A673 (cell line): ENCODE measurements around the gene STT3A. TPM values are rescaled to one million over a fixed set of nuclear protein-coding genes. Genes with fewer than 3 reads are reported as not detected.

Experiments
- BruUV-seq: library from RNA; stranded (reverse); fragments of 400-500 nt; replicated peaks from 2 replicates; lab custom pipeline; 2021; lab: Mats Ljungman, UMichigan
- CTCF ChIA-PET: fragments of 300-600 bp; sonication (Branson Sonifier 250); formaldehyde crosslinking; loops from one replicate; lab custom pipeline; 2022; ENCODE audit warnings: antibody characterized with exemption; lab: Charles Lee
- POLR2A ChIA-PET: fragments of 300-600 bp; sonication (Branson Sonifier 250); formaldehyde crosslinking; loops from one replicate; lab custom pipeline; 2022; ENCODE audit warnings: antibody characterized with exemption; ENCODE audit not compliant: low non-redundant PET; lab: Charles Lee
- DNase-seq: peaks from one replicate; pipeline ENCODE4 v3.0.0-alpha.2; 2015; ENCODE audit warnings: low spot score
- H3K27ac ChIP-seq: fragments of 200-600 bp; sonication (generic); 2 replicates; pipeline ENCODE4 v1.5.1; 2016; ENCODE audit warnings: mixed run types, low read depth, mild to moderate bottlenecking, mixed read lengths, antibody characterized with exemption, low read length; ENCODE audit not compliant: poor library complexity, severe bottlenecking
- H3K27me3 ChIP-seq: fragments of 200-600 bp; sonication (generic); replicated peaks from 2 replicates; pipeline ENCODE4 v1.6.1; 2017; ENCODE audit warnings: mixed run types, low read depth, mild to moderate bottlenecking, mixed read lengths, antibody characterized with exemption, low read length; ENCODE audit not compliant: insufficient read depth, poor library complexity
- H3K36me3 ChIP-seq: fragments of 200-600 bp; sonication (generic); 2 replicates; pipeline ENCODE4 v1.6.1; 2016; ENCODE audit warnings: mixed run types, mild to moderate bottlenecking, mixed read lengths, antibody characterized with exemption, low read length; ENCODE audit not compliant: insufficient read depth, poor library complexity, severe bottlenecking
- H3K4me1 ChIP-seq: fragments of 200-600 bp; sonication (generic); 2 replicates; pipeline ENCODE4 v1.6.1; 2017; ENCODE audit warnings: mixed run types, mild to moderate bottlenecking, mixed read lengths, antibody characterized with exemption, low read length; ENCODE audit not compliant: insufficient read depth, poor library complexity, severe bottlenecking
- H3K4me3 ChIP-seq: fragments of 200-600 bp; sonication (generic); 2 replicates; pipeline ENCODE4 v1.5.1; 2016; ENCODE audit warnings: low read depth, mixed run types, mild to moderate bottlenecking, mixed read lengths, low read length; ENCODE audit not compliant: poor library complexity, severe bottlenecking
- H3K9me3 ChIP-seq: fragments of 200-600 bp; sonication (generic); 2 replicates; pipeline ENCODE4 v1.6.1; 2016; ENCODE audit warnings: mixed run types, low read depth, mild to moderate bottlenecking, mixed read lengths, antibody characterized with exemption, low read length; ENCODE audit not compliant: poor library complexity, severe bottlenecking
- CTCF ChIP-seq: fragments of 300-800, 200-600 bp; sonication (generic); conservative IDR thresholded peaks from 2 replicates; pipeline ENCODE4 v1.5.1; 2017; ENCODE audit warnings: low read depth, mild to moderate bottlenecking, antibody characterized with exemption, low read length, moderate library complexity, mixed read lengths
- EZH2 ChIP-seq: fragments of 200-600 bp; sonication (generic); IDR thresholded peaks from 2 replicates; pipeline ENCODE4 v1.6.1; 2017; ENCODE audit warnings: borderline replicate concordance, low read depth, mild to moderate bottlenecking, mixed read lengths, antibody characterized with exemption, low read length; ENCODE audit not compliant: poor library complexity, severe bottlenecking
- intact Hi-C: fragments of 100-400 bp; cut with micrococcal nuclease; formaldehyde crosslinking; loops from one replicate; pipeline ENCODE4 v1.10.0; 2022; ENCODE audit not compliant: unreplicated experiment
- total RNA-seq: library from RNA; stranded (reverse); gene quantifications from 2 replicates; pipeline ENCODE4 v1.2.3, GENCODE V29; 2021

STT3A gene
- total RNA-seq, 1 experiment from 2014 or later = 278 TPM

DNA sequence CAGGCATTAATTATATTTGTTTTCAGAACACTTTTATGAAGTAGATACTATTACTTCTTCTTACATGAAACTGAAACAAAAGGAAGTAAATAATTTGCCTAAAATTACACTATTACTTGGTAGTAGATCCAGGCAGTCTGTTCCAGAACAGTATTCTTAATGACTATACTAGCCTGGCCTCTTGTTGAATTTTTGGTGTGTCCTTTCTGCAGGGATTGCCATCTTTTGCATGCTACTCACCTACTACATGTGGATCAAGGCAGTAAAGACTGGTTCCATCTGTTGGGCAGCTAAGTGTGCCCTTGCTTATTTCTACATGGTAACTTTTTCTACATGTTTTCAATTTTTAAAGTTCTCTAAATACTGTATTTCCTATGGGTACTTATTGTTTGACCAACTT is 12.8 kb downstream of the STT3A start:
- Histone ChIP-seq H3K4me3 (no peak overlapping the region), H3K27me3 (no peaks in the 10 kb centered on the region), H3K36me3 (peaks cover 100% of the 10 kb centered on the region), H3K4me1 (no peaks in the 10 kb centered on the region), H3K27ac (no peak overlapping the region), H3K9me3 (no peaks in the 10 kb centered on the region)
- ChIA-PET CTCF (no interaction called here), POLR2A (no interaction called here)
- DNase-seq = no peak
- intact Hi-C loops = no loop called here
- BruUV-seq = no TSS peak
- no peak for TF ChIP-seq CTCF
- no peak for TF ChIP-seq EZH2

GRCh38 chr11:125609545-125609944 is 16.9 kb downstream of the STT3A start:
- no peak overlapping the region for H3K4me3 ChIP-seq
- TF ChIP-seq CTCF = no peak
- no peak for TF ChIP-seq EZH2
- POLR2A ChIA-PET = no interaction called here
- no peaks in the 10 kb centered on the region for H3K9me3 ChIP-seq
- no peak for DNase-seq
- BruUV-seq = no TSS peak
- H3K27me3 ChIP-seq = no peaks in the 10 kb centered on the region
- H3K27ac ChIP-seq = no peak overlapping the region
- CTCF ChIA-PET = no interaction called here
- intact Hi-C loops = no loop called here
- no peaks in the 10 kb centered on the region for H3K4me1 ChIP-seq
- H3K36me3 ChIP-seq = peaks cover 99% of the 10 kb centered on the region

DNA sequence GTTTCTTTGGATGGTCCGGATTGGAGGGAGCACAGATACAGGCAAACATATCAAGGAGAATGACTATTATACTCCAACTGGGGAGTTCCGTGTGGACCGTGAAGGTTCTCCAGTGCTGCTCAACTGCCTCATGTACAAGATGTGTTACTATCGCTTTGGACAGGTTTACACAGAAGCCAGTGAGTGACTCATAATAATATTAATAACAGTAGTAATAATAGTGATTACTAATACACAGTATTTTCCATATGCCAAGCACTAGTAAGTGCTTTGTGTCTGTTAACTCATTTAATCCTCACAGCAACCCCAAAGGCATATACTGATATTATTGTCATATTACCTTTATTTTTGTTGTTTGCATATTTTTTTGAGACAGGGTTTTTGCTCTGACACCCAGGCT is 25.7 kb downstream of the STT3A start:
- BruUV-seq = no TSS peak
- ChIA-PET CTCF (no interaction called here), POLR2A (no interaction called here)
- Histone ChIP-seq H3K27me3 (no peaks in the 10 kb centered on the region), H3K4me1 (no peaks in the 10 kb centered on the region), H3K27ac (no peak overlapping the region), H3K4me3 (no peak overlapping the region), H3K36me3 (peaks cover 91% of the 10 kb centered on the region), H3K9me3 (no peaks in the 10 kb centered on the region)
- intact Hi-C loops = no loop called here
- TF ChIP-seq EZH2 = no peak
- TF ChIP-seq CTCF = no peak
- no peak for DNase-seq
